A673 (cell line): Measurements from ENCODE around the gene STAMBP. TPM values are rescaled to one million over a fixed set of nuclear protein-coding genes. Genes with fewer than 3 reads are reported as not detected.

ENCODE experiments used
- BruUV-seq: library from RNA; stranded (reverse); fragments of 400-500 nt; replicated peaks from 2 replicates; lab custom pipeline; 2021; lab: Mats Ljungman, UMichigan
- CTCF ChIA-PET: fragments of 300-600 bp; sonication (Branson Sonifier 250); formaldehyde crosslinking; loops from one replicate; lab custom pipeline; 2022; ENCODE audit warnings: antibody characterized with exemption; lab: Charles Lee
- POLR2A ChIA-PET: fragments of 300-600 bp; sonication (Branson Sonifier 250); formaldehyde crosslinking; loops from one replicate; lab custom pipeline; 2022; ENCODE audit warnings: antibody characterized with exemption; ENCODE audit not compliant: low non-redundant PET; lab: Charles Lee
- DNase-seq: peaks from one replicate; pipeline ENCODE4 v3.0.0-alpha.2; 2015; ENCODE audit warnings: low spot score
- H3K27ac ChIP-seq: fragments of 200-600 bp; sonication (generic); 2 replicates; pipeline ENCODE4 v1.5.1; 2016; ENCODE audit warnings: mixed run types, low read depth, mild to moderate bottlenecking, mixed read lengths, antibody characterized with exemption, low read length; ENCODE audit not compliant: poor library complexity, severe bottlenecking
- H3K27me3 ChIP-seq: fragments of 200-600 bp; sonication (generic); replicated peaks from 2 replicates; pipeline ENCODE4 v1.6.1; 2017; ENCODE audit warnings: mixed run types, low read depth, mild to moderate bottlenecking, mixed read lengths, antibody characterized with exemption, low read length; ENCODE audit not compliant: insufficient read depth, poor library complexity
- H3K36me3 ChIP-seq: fragments of 200-600 bp; sonication (generic); 2 replicates; pipeline ENCODE4 v1.6.1; 2016; ENCODE audit warnings: mixed run types, mild to moderate bottlenecking, mixed read lengths, antibody characterized with exemption, low read length; ENCODE audit not compliant: insufficient read depth, poor library complexity, severe bottlenecking
- H3K4me1 ChIP-seq: fragments of 200-600 bp; sonication (generic); 2 replicates; pipeline ENCODE4 v1.6.1; 2017; ENCODE audit warnings: mixed run types, mild to moderate bottlenecking, mixed read lengths, antibody characterized with exemption, low read length; ENCODE audit not compliant: insufficient read depth, poor library complexity, severe bottlenecking
- H3K4me3 ChIP-seq: fragments of 200-600 bp; sonication (generic); 2 replicates; pipeline ENCODE4 v1.5.1; 2016; ENCODE audit warnings: low read depth, mixed run types, mild to moderate bottlenecking, mixed read lengths, low read length; ENCODE audit not compliant: poor library complexity, severe bottlenecking
- H3K9me3 ChIP-seq: fragments of 200-600 bp; sonication (generic); 2 replicates; pipeline ENCODE4 v1.6.1; 2016; ENCODE audit warnings: mixed run types, low read depth, mild to moderate bottlenecking, mixed read lengths, antibody characterized with exemption, low read length; ENCODE audit not compliant: poor library complexity, severe bottlenecking
- EZH2 ChIP-seq: fragments of 200-600 bp; sonication (generic); IDR thresholded peaks from 2 replicates; pipeline ENCODE4 v1.6.1; 2017; ENCODE audit warnings: borderline replicate concordance, low read depth, mild to moderate bottlenecking, mixed read lengths, antibody characterized with exemption, low read length; ENCODE audit not compliant: poor library complexity, severe bottlenecking
- intact Hi-C: fragments of 100-400 bp; cut with micrococcal nuclease; formaldehyde crosslinking; loops from one replicate; pipeline ENCODE4 v1.10.0; 2022; ENCODE audit not compliant: unreplicated experiment
- total RNA-seq: library from RNA; stranded (reverse); gene quantifications from 2 replicates; pipeline ENCODE4 v1.2.3, GENCODE V29; 2021
- TF ChIP-seq, protein P1 (sequence below): fragments of 300-800, 200-600 bp; sonication (generic); conservative IDR thresholded peaks from 2 replicates; pipeline ENCODE4 v1.5.1; 2017; ENCODE audit warnings: low read depth, mild to moderate bottlenecking, antibody characterized with exemption, low read length, moderate library complexity, mixed read lengths

Gene STAMBP
- total RNA-seq, 1 experiment from 2014 or later, result 67.1 TPM

DNA sequence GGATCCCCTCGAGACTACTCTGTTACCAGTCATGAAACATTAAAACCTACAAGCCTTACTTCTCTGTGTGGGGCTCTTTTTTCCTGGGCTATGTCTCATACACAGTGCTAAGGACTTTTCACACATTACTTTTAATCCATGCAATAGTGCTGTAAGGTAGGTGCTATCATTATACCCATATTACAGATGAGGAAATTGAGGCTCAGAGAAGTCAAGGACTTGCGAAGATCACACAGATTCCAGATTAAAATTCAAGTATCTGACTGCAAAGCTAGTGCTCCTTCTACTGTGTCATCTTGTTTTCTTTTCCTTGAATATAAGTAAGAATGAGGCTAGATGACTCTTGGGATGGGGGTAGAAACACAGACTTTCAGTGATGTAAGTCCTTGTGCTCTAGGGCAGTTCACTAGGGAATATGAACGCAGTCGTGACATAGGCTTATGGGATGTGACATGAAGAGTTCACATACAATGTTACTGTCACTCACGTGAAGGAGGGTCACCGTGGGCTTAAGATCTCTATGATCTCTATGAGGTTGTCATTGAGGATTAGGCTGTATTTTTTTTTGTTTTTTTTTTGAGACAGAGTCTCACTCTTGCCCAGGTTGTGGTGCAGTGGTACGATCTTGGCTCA lies 91.0 kb downstream of the STAMBP start:
- Histone ChIP-seq H3K36me3 (no peaks in the 10 kb centered on the region), H3K4me3 (no peak overlapping the region), H3K27me3 (no peaks in the 10 kb centered on the region), H3K9me3 (no peaks in the 10 kb centered on the region), H3K27ac (no peak overlapping the region), H3K4me1 (no peaks in the 10 kb centered on the region)
- ChIA-PET CTCF (no interaction called here), POLR2A (no interaction called here)
- DNase-seq, result no peak
- intact Hi-C loops, result no loop called here
- TF ChIP-seq EZH2, result no peak
- TF ChIP-seq, protein P1, sequence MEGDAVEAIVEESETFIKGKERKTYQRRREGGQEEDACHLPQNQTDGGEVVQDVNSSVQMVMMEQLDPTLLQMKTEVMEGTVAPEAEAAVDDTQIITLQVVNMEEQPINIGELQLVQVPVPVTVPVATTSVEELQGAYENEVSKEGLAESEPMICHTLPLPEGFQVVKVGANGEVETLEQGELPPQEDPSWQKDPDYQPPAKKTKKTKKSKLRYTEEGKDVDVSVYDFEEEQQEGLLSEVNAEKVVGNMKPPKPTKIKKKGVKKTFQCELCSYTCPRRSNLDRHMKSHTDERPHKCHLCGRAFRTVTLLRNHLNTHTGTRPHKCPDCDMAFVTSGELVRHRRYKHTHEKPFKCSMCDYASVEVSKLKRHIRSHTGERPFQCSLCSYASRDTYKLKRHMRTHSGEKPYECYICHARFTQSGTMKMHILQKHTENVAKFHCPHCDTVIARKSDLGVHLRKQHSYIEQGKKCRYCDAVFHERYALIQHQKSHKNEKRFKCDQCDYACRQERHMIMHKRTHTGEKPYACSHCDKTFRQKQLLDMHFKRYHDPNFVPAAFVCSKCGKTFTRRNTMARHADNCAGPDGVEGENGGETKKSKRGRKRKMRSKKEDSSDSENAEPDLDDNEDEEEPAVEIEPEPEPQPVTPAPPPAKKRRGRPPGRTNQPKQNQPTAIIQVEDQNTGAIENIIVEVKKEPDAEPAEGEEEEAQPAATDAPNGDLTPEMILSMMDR, result no peak
- BruUV-seq, result no TSS peak

DNA sequence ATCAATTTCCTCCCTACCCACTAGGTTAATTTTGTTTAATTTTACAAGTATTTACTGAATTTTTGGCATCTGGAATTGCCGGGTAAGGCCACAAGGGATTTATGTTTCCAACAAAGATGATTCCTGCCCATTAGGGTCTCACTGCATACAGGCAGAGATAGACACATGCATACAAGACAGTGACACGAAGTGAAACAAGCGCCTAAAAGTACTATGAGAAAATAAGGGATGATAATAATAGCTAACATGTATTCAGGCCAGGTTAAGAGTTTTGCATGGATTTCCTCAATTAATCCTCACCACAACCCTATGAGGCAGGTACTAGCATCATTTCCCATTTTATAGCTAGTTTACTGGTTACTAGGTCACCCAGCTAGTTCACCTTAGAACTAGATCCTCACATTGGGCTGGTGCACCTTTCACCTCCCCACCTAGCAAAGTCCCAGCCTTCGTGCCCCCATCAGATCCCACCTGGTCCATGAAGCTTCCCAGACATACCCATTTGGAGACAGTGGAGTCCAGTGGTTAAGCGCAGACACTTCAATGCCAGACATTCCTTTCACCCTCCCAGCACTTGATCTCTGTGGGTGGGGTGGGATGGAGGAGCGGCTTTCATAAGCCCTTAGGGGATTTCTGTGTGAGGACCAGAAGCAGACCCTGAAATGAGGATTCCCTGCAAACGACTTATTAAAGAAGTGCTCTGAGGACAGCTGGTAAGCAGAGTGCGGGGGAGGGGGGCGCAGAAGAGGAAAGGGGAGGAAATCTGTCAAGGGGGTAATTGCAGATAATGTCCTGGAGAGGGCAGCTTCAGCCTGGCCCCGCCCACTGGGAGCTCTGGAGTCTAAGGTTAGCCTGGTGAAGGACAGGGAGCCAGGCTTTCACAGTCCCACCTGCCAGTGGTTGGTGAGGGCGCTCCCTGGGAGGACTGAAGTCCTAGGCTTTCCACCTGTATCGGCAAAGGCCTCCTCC lies 92.1 kb downstream of the STAMBP start:
- Histone ChIP-seq H3K36me3 (no peaks in the 10 kb centered on the region), H3K4me3 (no peak overlapping the region), H3K4me1 (no peaks in the 10 kb centered on the region), H3K27ac (no peak overlapping the region), H3K9me3 (no peaks in the 10 kb centered on the region), H3K27me3 (no peaks in the 10 kb centered on the region)
- ChIA-PET CTCF (no interaction called here), POLR2A (no interaction called here)
- peak; percentile 50 for DNase-seq
- TF ChIP-seq, protein P1, result peak; percentile 21; the same call in 1 of the 2 replicates
- no peak for TF ChIP-seq EZH2
- intact Hi-C loops, result no loop called here
- no TSS peak for BruUV-seq

DNA sequence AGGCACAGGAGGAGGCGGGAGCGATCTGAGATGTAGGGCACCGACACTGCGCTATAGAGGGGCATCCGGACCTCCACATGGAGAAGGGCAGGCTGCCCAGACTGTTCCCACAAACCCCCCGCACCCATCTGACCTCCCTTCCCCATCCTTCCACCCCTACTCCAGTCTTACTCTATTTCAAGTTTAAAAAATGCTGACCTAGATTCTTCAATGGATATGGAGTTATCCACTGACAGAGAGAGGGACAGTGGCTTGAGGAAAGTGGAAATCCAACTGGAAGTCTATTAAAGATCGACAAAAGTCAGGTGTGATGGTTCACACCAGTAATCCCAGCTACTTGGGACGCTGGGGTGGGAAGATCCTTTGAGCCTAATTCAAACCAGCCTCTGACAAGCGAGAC lies 92.8 kb downstream of the STAMBP start:
- POLR2A ChIA-PET, result no interaction called here

More for the DNA sequence above, 92.8 kb downstream of the STAMBP start:
- Histone ChIP-seq H3K27me3 (no peaks in the 10 kb centered on the region), H3K36me3 (no peaks in the 10 kb centered on the region), H3K4me1 (no peaks in the 10 kb centered on the region), H3K27ac (no peak overlapping the region), H3K4me3 (no peak overlapping the region), H3K9me3 (no peaks in the 10 kb centered on the region)
- no peak for DNase-seq
- TF ChIP-seq EZH2, result no peak
- TF ChIP-seq, protein P1, result 0 out of 2 replicates have a peak, but pooled peaks have one; percentile 1
- intact Hi-C loops, result no loop called here
- CTCF ChIA-PET, result no interaction called here
- BruUV-seq, result no TSS peak
